BJ (cell line): ENCODE results near the gene PRPSAP1. TPM values are rescaled to one million over a fixed set of nuclear protein-coding genes. Genes with fewer than 3 reads are reported as not detected.

ENCODE experiments used
- CTCF ChIA-PET: fragments of 350-600 bp; formaldehyde crosslinking; extraction: SDS; loops from one replicate; lab custom pipeline; 2021; ENCODE audit warnings: antibody characterized with exemption, inconsistent platforms; lab: Yijun Ruan, JAX
- POLR2A ChIA-PET: fragments of 300-600 bp; sonication (Branson Sonifier 250); formaldehyde crosslinking; extraction: SDS; loops from one replicate; lab custom pipeline; 2021; ENCODE audit warnings: antibody characterized with exemption; lab: Charles Lee
- DNase-seq: peaks from one replicate; pipeline ENCODE4 v3.0.0-alpha.2; 2011; ENCODE audit warnings: low read depth
- H3K27me3 ChIP-seq: 2 replicates; pipeline ENCODE4 v1.6.0; 2011; ENCODE audit warnings: low read length; ENCODE audit not compliant: control insufficient read depth, insufficient read depth
- H3K36me3 ChIP-seq: 2 replicates; pipeline ENCODE4 v1.5.1; 2011; ENCODE audit warnings: low read length; ENCODE audit not compliant: control insufficient read depth, insufficient read depth
- H3K4me3 ChIP-seq: 2 replicates; pipeline ENCODE4 v1.5.1; 2011; ENCODE audit warnings: low read depth, mild to moderate bottlenecking, control low read depth, low read length
- polyA plus RNA-seq: library from polyadenylated mRNA; depleted of rRNA; stranded (reverse); fragments of >200 nt; gene quantifications from 2 replicates; pipeline ENCODE4 v1.2.3, GENCODE V29; 2011
- TF ChIP-seq, protein P1 (sequence below): IDR thresholded peaks from 2 replicates; pipeline ENCODE4 v1.5.1; 2011; ENCODE audit warnings: low read depth, mild to moderate bottlenecking, control low read depth, inconsistent platforms, low read length, moderate library complexity; ENCODE audit not compliant: insufficient read depth

Gene PRPSAP1
- polyA plus RNA-seq, 1 experiment = 72.8 TPM

DNA sequence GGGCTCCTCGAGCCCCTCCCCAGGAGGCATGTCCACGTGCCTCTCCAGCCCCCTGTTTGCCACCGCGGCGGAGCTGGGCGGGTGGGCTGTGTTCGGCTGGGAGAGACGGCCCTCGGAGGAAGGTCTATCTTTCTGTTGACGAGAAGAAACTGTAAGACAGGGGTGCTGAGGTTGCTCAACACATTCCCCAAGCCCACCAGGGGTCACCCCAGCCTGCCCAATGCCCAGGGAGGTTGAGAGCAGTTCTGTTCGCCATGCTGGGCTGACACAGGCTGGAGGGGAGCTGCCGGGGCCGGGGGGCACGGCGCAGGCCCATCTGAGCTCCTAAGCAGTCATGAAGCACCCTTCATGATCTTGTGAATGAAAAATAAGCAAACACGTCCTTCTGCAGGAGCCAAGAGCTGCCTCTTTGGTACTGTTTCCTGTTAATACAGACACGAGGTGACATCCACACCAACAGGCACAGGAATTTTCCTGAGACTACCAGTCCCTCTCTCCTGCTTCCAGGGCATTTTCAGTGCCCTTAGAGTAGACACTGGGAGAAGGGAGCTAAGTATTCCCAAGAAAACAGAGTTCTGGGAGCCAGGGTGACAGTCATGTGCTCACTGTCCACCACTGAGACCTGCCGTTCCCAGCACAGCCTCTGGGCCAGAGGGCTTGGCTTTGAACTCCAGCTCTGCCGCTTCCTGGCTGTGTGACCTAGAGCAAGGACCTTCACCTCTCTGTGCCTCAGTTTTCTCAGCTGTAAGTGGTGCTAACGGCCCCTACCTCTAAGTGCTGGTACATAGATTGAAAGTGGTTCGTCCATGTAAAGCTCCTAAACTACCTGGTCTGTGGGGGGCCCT lies 79.4 kb downstream of the PRPSAP1 start:
- Histone ChIP-seq H3K4me3 (no peak overlapping the region), H3K36me3 (peaks cover 8% of the 10 kb centered on the region), H3K27me3 (no peaks in the 10 kb centered on the region)
- POLR2A ChIA-PET = no interaction called here
- DNase-seq = no peak
- TF ChIP-seq, protein P1, sequence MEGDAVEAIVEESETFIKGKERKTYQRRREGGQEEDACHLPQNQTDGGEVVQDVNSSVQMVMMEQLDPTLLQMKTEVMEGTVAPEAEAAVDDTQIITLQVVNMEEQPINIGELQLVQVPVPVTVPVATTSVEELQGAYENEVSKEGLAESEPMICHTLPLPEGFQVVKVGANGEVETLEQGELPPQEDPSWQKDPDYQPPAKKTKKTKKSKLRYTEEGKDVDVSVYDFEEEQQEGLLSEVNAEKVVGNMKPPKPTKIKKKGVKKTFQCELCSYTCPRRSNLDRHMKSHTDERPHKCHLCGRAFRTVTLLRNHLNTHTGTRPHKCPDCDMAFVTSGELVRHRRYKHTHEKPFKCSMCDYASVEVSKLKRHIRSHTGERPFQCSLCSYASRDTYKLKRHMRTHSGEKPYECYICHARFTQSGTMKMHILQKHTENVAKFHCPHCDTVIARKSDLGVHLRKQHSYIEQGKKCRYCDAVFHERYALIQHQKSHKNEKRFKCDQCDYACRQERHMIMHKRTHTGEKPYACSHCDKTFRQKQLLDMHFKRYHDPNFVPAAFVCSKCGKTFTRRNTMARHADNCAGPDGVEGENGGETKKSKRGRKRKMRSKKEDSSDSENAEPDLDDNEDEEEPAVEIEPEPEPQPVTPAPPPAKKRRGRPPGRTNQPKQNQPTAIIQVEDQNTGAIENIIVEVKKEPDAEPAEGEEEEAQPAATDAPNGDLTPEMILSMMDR = no peak
- CTCF ChIA-PET = interaction anchor here (0.7 to 1.1 kb wide), 2 partner anchors 10 to 92 kb away, joined by 4 to 6 read pairs; no protein-coding TSS in a partner anchor

DNA sequence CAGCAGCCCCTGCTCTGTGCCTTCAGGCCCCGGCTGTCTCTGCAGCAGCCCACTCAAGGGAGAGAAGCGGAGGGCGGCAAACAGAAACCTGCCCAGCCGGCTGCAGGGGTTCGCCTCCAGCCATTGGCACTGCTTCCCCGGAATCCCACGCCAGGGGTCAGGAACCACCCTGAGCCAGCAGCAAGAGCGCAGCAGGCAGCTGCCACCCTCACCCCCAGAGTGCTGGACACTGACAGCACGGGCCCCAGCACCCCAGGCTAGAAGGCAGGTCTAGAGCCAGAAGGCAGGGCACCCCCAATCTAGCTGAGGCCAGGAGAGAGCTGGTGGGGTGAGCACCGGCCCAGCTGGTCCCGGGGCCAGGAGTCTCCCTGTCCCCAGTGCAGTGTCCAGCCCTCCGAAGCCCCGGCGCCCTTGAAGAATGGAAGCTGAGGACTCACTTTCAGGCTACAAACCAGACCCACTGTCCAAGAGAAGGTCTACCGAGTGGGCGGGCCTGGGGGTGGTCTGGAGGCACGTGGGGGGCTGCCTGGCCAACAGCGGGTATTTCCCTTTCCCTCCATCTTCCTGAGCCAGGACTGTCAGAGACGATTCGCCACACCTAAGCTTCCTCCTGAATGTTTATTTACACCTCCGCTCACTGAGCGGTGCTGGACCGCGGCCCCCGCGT lies 80.1 kb downstream of the PRPSAP1 start:
- Histone ChIP-seq H3K27me3 (no peaks in the 10 kb centered on the region), H3K4me3 (no peak overlapping the region), H3K36me3 (peaks cover 8% of the 10 kb centered on the region)
- DNase-seq = no peak
- ChIA-PET CTCF (interaction anchor here (1.0 to 1.4 kb wide), 2 partner anchors 33 to 92 kb away, joined by 3 read pairs; partner anchors contain the start of gene RNF157), POLR2A (no interaction called here)
- TF ChIP-seq, protein P1 = no peak

DNA sequence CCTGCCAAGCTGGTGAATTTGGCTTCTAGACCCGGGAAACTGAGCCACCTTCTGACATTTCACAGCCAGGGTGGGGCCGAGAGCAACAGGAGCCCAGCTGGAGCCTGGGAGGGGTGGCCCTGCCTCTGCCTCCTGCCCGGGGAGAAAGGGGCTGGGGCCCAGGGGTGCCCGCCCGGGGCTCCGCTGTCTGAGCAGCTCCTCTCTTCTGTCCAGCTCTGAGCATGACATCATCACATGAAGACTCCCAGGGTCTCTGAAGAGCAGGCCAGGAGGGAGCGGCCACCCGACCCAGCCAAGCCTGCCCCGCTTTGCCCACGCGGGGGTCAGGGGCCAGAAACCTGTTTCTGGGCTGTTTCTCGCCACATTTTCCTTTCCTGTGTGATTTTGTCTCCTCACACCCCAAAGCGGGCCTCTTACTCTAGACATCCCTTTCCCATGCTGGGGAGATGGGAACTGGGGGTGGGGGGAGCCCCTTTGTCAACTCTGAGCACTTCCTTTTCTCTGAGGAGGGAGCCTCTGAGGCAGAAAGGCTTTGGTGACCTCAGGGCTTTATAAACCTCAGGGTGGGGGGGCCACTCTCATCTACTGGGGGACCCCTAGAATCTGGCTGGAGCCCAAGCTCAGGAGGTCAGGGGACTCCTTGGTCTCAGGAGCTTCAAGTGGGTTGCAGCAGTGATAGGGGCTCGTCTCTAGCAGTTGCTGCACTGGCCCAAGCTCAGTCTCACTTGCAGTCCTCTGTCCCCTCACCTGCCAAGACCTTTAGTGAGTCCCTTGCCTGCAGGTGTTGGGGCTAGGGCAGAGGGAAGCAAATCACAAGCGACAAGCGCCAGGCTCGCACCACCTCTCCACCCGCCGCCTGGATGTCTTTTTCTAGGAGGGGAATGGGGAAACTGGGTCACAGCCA lies 80.9 kb downstream of the PRPSAP1 start:
- Histone ChIP-seq H3K36me3 (peaks cover 8% of the 10 kb centered on the region), H3K4me3 (no peak overlapping the region), H3K27me3 (no peaks in the 10 kb centered on the region)
- TF ChIP-seq, protein P1 = no peak
- no peak for DNase-seq
- CTCF ChIA-PET = interaction anchor here (0.6 to 1.4 kb wide), 3 partner anchors 32 to 107 kb away, joined by 3 read pairs; partner anchors contain the start of gene RNF157
- POLR2A ChIA-PET = no interaction called here

DNA sequence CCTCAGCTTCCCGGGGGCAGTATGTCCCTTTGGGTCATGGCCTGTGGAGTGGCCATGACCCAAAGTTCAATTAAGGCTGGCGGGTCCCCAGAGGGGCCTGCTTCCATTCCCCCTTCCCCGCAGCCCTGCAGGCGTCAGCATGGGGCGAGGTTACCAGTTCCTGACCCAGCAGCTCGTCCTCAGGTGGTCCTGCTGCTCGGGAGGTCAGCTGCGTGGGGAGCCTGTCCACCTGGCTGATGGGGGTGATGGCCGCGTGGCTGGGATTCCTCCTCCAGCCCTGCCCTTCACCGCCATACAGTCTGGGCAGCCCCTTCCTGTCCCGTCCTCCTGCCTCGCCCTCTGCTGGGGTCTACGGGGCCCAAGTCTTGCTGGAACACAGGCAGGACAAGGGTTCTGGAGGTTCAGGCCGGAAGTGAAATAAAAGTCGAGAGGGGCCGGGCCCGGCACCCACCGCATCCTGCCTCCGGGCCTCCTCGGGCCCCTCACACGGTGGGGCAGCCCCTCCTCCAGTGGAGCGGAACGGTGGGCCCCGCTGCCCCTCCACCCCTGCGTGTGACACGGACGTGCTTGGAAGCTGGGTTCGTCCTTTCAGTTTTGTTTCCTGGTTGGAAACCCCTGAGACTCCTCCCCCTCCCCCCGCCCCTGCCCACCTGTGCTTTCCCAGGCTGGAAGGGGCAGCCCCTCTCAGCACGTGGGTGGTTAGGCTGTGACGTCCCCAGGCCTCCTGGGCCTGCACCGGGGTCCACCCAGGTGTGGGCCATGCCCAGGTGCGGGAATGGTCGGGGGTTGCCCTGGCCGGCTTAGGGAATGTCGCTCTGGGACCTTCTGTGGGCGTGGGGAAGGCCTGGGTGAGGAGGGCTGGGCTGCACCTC lies 81.8 kb downstream of the PRPSAP1 start:
- DNase-seq = no peak

More for the DNA sequence above, 81.8 kb downstream of the PRPSAP1 start:
- POLR2A ChIA-PET = no interaction called here
- H3K4me3 ChIP-seq = no peak overlapping the region
- TF ChIP-seq, protein P1 = no peak
- no peaks in the 10 kb centered on the region for H3K27me3 ChIP-seq
- H3K36me3 ChIP-seq = peaks cover 8% of the 10 kb centered on the region
- CTCF ChIA-PET = interaction anchor here (0.8 to 4.8 kb wide), 2 partner anchors 8 to 148 kb away, joined by 3 to 40 read pairs; no protein-coding TSS in a partner anchor
